Activated CD4-positive, CD25-positive, alpha-beta regulatory T cell treated with anti-CD3 and anti-CD28 coated beads, Interleukin-2, amount 50 U/mL, for 16 hours (primary cell): ENCODE results near the gene TNFRSF21.
"Not testable (repeated sequence)": the region's sequence is repeated elsewhere in the genome, so short reads cannot be mapped to it uniquely, and the experiment has no call there.

Source experiments
- DNase-seq: peaks from one replicate; pipeline ENCODE4 v3.0.0-alpha.2; 2020; ENCODE audit warnings: low read depth, low spot score

TNFRSF21 gene

DNA sequence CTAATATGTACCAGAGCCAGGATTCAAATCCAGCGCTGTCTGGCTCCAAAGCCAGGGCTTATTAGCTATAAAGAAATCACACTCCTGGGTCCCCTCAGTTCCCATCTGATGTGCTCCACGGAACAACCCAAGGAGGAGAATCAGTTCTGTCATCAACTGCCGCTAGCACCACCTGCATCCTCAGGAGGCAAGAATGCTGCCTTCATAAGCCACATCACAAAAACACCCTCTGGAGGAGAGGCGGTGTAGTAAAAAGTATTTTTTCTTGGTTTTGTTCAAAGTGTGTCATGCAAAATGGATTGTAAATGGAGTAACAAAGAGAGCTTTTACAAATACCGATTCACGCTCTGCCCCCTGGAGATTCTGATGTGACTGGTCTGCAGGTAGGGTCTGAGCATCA is 57.1 kb downstream of the TNFRSF21 start:
- DNase-seq = no peak

DNA sequence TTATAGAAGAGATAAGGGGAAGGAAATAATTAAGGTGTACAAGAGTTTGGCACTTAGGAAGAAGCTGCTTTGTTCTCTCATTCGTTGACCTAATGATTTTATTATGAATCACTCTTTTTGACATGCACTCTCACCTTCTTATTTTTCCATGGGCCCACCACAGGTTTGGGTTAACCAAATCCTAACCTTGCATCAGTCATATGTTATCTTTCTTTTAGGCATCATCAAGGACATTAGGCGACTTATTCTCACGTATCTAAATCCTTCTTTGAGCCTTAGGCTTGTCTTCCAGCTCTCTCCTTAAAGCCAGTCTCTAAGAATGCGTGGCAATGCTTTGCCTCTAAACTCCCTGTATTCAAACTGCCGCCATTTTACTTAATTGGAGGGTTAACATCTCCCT is 58.3 kb downstream of the TNFRSF21 start:
- no peak for DNase-seq

DNA sequence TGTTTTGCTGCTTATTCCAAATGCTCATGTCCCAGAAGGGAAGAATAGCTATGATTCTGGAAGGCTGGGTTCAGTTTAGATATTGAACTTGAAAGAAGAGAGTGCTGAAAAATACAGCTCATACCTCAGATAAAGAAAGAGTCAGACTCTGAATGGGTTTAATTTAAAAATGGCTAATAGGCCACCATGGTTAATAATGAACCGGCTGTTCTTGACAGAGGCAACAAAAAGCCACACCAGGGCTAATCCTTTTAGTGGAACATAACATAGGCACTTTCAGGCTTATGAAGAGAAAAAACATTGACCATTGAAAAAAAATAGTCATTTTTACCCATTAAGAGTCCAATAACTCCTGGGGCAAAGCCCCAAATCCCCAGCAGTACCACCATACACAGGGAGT is 59.4 kb downstream of the TNFRSF21 start:
- no peak for DNase-seq

DNA sequence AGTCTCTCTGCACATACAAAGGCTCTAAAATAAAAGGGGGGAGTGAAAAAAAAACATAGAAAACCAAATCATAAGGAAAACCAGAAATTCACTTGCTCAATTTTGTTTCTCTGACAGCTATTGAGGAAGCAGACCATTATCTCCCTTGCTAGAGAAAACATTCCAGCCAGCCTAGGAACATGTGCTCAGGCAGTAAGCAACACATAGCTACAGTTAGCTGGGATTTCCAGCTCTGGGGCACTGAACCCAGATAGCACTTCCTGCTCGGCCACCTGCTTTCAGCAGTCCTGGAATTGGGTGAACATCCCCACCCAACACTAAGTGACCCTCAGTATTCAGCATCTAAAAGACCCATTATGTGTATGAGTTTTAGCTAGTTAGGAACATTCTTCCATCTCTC is 61.3 kb downstream of the TNFRSF21 start:
- no peak for DNase-seq

DNA sequence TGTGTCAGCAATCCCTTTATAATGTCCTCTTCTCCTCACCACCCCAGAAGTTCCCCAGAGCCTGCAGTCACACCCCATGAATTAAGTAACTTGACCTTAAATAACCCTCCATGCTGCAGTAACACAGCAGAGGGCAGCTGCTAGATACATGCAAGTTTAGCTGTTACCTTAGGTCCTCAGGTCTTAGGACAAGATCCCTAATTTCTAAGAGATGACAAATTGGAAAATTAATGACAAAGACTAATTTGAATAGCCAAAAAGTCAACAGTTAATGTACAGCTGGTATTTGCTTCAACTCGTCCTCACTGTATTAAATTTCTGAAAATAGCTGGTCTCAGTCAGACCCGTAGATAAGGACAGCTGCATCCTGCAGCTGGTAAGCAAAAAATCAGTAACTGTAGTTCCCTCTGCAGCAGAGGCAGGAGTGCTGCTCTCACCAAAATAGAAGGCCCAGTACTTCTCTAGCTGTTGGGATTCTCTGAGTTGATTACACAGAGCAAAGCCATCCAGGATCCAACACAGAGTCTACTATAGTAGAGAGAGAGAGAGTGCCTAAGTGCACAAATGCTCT is 62.4 kb downstream of the TNFRSF21 start:
- DNase-seq = no peak

DNA sequence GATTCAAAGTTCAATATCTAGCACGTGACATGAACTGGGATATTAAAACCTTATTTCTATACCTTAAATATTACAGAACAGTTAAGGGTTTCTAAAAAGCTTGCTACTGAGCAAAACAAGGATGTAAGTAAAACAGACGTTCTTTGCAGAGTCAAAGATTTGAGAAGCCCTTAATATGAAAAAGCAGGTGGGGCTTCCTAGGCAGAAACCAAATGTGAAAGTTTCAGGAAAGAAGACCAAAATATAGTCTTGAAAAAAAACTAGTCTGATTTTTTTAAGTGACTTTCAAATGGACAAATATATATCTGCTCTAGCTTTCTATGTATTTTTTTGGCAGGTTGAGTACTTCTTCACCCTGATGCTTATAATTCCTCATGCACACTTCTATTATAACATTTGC is 63.2 kb downstream of the TNFRSF21 start:
- no peak for DNase-seq

DNA sequence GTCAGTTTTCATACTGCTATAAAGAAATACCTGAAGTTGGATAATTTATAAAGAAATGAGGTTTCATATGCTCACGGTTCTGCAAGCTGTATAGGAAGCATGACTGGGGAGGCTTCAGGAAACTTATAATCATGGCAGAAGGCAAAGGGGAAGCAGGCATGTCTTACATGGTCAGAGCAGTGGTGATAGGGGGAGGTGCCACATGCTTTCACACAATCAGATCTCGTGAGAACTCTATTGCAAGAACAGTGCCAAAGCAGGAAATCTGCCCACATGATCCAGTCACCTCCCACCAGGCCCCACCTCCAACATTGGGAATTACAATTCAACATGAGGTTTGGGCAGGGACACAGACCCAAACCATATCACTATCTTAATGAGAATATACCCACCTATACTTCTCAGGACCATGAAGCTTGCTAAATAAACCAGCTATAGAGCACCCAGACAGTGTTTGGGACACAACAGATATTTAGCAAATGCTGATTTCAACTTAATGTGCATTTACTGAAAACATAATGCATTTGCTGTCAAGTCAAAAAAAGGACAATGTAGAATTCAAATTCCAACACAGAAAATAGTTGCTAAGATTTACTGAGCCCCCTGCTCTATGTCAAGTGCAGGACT is 63.8 kb downstream of the TNFRSF21 start:
- DNase-seq = no peak

DNA sequence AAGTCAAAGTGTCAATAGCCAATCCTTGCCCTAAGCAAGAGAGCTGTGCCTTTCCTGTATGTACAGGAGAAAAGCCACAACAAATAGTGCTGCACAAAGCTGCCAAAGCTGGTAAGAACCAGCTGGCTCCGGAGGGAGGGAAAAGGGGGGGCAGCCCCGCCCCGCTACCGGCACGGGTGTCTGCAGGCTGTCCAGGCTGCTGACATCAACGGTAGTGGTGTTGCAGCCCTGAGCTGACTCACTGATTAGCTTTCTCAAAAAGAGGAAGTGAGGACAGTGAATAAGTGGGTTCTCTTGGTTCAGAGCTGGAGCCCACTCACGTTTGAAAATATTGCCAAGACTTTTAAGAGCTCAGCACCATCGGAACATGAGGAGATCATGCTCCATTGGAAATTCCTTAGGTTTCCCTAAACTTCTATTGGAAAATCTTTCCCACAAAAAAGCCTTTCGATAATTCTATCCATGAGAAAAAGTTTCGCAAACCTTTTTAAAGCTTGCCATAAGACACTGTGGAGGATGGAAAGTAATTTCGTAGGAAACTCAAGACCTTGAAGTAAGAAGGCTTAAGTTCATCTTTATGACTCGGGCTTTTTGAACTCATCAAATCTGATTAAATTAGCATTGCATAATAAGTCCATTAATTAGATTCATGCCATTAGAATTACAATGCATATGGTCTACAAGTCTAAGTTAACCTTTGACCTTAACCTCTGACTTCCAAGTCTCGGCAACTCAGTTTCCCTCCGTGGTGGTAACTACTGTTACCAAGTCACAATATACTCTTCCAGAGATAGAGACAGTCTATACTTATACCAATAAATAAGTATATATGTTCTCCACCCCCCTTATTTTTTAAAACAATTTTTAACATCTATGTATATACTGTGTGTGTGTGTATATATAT is 67.0 kb downstream of the TNFRSF21 start:
- DNase-seq = no peak

DNA sequence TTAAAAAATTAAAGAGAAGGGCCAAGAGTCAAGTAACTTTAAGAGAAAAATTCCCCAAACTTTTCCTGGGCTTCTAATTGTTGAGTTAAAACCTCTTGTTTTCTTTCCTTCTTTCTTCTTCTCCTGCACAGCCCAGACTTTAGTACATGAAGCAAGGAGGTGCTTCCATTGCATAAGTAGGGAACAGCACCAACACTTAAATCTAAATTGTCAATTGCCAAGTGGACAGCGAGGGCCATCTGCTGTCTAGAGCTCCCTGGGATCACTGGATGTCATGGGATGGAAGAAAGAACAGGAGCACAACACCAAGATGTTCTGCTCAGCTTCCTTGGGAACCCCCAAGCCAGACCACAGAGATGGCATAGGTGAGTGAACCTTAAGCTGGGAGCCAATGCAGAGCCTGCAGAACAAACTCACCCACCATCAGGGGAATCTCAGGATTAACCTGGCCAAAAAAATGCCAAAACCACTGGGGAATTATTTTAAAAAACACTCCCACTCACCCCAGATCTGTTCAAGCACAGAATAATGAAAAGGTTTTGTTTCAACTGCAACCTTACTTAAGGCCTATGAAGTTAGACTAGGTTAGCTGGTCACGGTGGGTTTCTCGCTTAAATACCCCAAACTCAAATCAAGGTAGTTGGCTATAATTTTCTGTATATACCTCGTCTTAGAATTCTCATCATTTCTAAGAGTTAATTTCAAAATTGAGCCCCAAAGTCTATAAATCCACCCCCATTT is 67.8 kb downstream of the TNFRSF21 start:
- no peak for DNase-seq

DNA sequence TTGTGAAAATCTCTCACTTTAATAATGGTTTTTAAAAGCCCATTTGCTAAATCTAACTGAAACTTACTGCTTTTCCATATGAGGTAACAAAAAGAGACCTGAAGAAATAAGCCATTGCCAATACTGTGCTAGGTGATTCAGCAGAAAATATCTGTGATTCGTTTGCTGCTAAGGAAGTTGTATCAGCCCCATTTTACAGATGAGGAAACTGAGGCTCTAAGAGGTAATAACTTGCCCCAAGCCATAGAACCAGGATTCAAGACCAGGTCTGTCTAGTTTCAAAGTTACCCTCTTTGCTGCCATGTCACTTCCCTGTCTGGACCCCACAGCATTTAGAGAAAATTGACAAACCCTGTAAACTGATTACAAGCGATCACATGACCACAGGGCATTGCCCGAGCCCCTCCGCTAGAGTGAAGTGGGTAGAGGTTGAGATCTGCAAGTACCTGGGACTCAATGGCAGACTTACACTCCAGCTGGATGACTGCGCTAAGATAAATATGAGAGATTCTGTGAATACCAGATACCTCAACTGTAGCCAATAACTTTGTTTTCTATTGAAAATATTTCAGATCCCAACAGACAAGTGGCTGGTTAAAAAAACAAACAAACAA is 69.3 kb downstream of the TNFRSF21 start:
- DNase-seq = no peak

DNA sequence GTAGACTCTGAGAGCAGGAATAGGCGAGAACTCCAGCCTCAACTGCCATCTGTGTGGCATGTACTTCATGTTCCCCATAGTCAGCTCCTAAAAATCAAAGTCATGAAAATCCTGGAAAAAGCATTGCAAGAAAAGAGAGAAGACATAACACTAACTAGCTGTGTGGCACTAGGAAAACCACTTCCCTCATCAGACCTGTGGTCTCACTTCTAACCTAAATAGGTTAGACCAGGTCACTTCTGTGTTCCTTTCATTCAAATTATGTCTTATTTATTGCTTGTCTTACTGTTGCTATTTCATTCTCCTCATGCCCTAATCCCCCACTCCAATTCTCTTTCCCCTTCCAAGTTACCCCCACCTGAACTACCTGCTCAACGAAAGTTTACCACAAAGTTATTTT is 70.2 kb downstream of the TNFRSF21 start:
- no peak for DNase-seq

DNA sequence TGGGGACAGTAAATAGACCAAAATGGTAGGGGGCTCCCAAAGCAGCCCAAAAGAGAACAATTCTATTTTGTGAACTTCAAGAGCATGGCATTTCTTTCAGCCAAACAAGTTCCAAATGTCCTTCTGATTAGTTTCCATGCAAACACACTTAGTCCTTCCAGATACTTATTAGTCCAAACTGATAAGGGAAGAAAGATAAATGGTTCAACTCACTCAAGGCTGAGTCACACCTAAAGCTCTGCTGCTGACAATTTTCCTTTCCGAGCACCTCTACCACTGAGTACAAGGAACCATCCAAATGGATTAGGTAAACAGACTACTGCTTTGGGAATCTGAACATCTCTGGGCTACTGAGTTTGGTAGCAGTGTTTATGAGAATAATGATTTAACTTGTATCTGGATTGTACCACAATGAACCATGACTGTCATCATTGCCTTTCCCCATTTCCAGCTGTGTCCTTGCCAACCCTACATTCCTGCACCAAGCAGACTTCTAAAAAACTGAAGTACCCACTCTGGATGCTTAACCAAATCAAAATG is 71.2 kb downstream of the TNFRSF21 start:
- no peak for DNase-seq

DNA sequence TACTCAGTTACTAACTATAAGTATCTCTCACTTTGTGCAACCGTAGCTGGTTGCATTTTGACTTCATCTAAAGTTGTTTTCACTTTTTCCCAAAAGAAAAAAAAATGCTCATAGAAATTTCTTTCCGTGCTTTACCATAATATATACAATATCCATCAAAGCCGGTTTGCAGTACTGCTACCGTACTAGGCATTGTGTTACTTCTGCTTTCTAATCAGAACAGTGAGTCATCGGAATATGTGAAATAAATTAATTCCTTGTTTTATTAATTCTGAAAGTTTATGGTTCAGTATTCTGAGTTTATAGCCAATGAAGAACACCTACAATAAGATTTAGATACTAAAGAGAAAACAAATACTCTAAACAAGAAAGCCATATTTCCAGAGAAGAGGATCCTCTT is 72.5 kb downstream of the TNFRSF21 start:
- no peak for DNase-seq

DNA sequence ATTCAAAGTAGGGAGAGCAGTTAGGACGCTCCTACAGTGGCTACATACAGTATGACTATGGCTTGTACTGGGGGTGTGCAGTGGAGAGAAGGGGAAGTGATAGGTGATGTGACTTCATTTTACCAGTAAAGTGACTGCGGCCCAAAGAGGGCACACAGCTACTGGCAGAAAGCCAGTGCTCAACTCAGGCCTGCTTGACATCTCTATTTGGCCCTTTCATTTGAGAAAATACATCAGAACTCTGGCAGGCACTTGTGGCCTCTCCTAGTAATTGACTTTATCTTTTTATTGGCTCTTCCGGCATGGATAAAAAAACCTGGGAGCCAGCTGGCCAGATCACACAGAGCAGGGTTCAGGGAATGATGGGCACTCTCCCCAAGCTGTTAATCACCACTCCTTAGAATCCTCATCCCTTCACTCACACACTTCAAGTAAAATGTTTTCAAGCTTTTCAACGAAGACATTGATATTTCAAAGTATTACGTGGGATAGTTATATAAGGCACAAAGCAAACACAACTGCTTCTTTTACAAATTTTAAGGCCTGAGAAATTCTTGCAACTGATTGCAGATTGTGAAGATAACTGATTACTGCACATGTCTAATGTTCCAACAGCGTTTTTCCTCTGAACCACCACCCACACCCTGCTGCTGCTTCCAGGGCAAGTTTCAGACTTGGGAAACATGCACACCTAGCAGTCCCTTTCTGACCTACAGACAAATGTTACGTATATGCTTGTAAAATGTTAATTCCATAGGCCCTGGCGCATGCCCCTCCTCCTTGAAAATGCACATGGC is 73.5 kb downstream of the TNFRSF21 start:
- no peak for DNase-seq

DNA sequence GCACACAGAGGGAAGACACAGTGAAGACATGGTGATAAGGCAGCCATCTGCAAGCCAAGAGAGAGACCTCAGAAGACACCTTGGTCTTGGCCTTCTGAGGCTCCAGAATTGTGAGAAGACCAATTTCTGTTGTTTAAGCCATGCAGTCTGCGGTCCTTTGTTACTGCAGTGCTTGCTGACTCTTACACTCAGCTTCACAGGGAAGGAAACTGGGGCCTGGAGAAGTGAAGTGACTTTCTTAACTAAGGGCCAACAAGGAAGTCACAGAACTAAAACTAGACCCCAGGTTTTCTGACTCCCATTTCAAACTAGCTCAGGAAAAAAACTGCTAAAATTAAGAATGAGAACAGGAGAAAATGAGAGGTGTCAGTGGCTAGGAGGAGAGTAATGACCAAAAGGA is 74.3 kb downstream of the TNFRSF21 start:
- DNase-seq = no peak

DNA sequence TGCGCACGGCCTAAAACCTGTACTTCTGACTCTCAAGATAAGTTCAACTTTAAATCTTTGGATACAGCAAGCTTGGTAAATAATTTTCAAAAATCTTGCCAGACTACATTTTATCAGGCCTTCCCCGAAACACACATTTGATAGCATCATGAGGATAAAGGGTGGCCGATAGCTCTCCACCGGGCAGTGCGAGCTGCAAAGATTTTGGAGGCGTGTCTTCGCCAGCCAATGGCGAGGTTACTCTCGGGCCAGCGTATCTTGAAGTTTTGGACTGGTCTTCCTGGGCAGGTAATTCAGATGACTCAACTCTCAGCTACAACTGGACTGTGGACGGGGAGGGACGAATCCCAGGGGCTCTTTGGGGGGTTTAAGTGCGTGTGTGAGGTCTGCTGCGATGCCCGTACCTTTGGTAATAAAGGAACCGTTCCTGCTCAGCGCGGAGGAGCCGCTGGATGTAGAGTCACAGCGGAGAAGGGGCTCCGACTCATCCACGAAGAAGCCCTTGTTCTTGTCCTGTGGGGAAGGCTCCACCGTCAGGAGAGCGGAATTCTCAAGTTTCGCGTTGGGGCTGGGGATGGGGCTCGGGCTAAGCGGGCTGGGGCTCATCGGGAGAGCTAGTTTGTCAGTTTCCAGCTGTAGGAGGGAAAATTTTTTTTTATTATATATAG is 75.3 kb downstream of the TNFRSF21 start:
- no peak for DNase-seq

DNA sequence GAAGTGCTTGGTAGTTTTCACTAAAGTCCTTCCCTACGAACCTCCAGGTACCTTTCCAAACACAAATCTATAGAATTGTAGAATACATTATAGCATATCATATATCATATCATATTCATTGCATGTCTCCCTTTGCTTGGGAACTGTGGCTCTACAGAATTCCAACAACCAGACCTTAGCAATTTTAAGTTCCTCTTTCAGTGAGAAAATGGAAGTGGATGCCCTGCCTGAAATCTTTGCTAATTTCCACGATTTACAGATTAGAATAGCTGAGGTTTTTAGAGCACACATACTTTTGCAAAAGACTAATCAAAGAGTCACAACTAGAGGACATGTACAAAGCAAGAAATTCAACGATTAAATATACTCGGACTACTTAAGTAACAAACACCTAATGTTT is 78.6 kb downstream of the TNFRSF21 start:
- no peak for DNase-seq

DNA sequence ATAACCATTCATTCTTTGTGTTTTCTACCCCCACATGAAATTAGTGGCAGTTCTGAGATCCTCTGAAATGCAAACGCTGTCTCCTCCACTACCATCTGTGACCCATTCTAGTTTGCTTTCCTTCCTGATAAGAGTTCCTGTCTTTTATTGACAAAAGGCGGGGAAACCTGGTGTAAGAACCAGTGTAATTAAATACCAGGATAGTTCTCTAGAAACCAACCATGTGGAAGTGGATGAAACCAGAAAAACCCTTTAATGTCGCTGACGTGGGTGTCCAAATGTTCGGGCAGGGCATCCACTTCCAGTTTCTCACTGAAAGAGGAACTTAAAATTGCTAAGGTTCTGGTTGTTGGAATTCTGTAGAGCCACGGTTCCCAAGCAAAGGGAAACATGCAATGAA is 79.1 kb downstream of the TNFRSF21 start:
- DNase-seq = no peak

DNA sequence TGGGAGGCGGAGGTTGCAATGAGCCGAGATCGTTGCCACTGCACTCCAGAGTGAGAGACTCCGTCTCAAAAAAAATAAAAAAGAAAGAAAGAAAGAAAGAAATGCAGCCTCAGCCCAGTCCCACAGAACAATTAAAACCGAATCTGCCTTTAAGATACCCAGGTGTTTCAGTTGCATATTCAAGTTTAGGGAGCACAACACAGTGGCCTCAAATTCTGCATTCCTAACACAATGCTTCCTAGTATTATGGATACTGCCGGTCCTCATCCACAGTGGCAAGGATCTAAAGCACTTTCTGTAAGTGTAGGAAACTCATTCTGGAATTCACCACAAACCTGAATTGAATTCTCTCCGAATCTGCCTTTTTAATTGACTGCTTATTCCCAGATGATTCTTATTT is 80.5 kb downstream of the TNFRSF21 start:
- DNase-seq = no peak

DNA sequence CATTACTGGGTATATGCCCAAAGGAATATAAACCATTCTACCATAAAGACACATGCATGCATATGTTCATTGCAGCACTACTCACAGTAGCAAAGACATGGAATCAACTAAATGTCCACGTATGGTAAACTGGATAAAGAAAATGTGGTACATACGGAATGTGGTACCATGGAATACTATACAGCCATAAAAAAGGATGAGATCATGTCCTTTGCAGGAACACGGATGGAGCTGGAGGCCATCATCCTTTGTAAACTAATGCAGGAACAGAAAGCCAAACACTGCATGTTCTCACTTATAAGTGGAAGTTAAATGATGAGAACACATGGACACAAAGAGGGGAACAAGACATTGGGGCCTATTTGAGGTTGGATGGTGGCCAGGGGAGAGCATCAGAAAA is 81.6 kb downstream of the TNFRSF21 start:
- not testable (repeated sequence) for DNase-seq
